Measurements from ENCODE around the gene EID2.

Gene EID2

DNA sequence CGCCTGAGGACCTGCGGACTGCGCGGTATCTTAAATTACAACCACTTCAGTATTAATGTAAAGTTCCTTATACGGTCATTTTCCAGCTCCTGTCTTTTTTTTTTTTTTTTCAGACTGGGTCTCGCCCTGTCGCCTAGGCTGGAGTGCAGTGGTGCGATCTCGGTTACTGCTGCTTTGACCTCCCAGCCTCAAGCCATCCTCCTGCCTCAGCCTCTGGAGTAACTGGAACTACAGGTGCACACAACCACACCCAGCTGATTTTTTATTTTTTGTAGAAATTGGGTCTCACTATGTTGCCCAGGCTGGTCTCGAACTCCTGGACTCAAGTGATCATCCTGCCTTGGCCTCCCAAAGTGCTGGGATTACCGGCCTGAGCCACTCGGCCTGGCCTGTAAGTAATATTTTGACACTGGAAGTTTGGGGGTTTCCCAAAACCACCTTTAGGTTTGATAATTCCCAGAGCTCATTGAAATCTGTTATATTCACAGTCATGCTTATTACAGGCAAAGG lies 6.9 kb downstream of the EID2 start:
- DNase-seq, result no peak

DNA sequence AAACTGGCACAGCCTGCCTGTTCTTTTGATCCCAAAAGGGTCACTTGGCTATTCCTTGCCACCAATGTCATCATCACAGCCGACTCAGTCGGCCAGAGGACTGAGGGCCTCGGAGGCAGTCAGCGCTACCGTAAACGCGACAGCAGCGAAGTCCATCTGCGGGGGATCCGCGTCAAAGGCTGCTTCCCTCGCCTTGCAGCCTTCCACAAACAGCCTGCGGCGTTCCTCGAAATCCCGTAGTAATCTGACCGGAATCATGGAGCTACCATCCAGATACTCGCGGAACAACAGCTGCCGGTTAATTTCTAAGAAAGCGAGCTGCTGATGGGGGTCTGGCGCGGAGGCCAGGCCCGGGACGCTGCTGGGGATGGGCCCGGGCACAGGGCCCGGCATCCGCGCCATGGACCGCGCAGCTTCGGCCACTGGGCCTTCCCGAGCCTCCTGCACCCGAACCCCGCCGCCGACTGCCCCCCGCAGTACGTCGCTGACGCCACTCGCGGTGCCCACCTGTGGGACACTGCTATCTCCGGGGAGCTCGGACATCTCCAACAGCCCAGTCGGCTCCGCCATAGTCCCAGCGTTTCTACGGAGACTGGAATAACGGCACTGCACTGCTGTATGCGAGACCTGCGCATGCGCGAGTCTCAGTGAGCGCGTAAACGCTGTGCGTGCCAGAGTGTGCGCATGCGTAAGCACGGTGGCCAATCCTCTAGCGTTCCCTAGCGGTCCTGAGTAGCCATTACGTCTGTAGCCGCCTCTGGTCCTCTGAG lies 7.5 kb downstream of the EID2 start, which contains the start of gene EID2B:
EID2B (minus strand) TSS at position 620 of the 770 bp plus-strand sequence; CDS start at position 570, 50 bp downstream.
- DNase-seq, result peak; percentile 94

GRCh38 chr19:39531834-39532232 lies 8.1 kb downstream of the EID2 start:
- DNase-seq, result no peak

DNA sequence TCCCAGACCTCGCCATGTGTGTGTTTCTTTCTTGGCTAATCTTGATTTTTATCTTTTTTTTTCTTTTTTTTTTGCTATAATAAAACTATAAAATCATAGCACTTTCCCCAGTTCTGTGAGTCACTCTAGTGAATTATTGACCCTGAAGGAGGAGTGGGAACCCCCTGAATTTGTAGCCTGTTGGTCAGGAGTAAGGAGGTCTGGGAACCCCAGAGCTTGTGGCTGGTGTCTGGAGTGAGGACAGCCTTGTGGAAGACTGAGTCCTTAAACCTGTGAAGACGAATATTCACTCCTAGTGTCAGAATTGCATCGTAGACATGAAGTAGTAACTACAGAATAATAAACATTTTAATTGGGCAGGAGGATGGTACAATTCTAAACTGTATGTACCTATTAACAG lies 14.8 kb downstream of the EID2 start:
- DNase-seq, result no peak

DNA sequence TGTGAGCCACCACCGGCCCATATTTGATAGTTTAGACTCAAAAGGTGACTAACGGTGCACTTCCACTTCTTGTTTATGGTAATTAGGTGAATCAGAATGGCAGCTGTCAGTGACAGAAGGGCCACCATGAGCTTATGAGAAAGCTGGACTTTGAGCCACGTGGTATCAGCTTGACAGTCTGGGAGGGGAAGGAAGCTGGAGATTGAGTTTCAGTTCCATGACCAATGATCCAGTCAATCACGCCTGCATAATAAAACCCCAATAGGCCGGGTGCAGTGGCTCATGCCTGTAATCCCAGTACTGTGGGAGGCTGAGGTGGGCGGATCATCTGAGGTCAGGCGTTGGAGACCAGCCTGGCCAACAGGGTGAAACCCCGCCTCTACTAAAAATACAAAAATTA lies 15.5 kb downstream of the EID2 start:
- DNase-seq, result no peak

DNA sequence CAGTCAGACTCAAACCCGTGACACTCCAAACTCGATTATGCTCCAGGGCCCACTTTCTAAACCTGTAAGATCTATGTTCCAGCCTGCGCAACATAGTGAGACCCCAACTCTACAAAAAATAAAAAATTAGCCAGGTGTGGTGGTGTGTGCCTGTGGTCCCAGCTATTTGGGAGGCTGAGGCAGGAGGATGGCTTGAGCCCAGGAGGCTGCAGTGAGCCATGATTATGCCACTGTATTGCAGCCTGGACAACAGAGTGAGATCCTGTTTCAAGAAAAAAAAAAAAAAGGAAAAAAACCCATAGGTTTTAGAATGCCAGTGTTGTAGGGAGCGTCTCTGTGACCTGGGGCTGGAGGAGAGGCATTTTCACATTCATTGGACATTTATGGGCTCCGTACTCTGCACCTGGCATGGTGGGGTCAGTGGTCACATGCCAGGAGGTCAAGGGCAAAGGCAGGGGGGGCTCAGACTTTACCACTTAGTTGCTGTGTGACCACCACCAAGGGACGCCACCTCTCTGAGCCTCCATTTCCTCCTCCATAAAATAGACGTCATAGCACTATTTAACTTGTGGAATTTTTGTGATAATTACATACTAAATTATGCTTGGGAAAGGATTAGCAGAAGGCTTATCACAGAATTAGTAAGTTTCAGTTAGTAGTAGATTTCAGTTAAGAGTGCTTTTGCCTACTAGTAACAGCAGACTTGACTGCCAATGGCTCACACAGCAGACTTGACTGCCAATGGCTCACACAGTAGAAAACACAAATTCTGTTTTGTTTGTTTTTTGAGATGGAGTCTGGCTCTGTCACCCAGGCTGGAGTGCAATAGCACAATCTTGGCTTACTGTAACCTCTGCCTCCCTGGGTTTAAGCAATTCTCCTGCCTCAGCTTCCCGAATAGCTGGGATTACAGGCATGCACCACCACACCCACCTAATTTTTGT lies 19.1 kb downstream of the EID2 start:
- DNase-seq, result no peak

GRCh38 chr19:39518975-39519374 lies 21.0 kb downstream of the EID2 start:
- DNase-seq, result no peak

DNA sequence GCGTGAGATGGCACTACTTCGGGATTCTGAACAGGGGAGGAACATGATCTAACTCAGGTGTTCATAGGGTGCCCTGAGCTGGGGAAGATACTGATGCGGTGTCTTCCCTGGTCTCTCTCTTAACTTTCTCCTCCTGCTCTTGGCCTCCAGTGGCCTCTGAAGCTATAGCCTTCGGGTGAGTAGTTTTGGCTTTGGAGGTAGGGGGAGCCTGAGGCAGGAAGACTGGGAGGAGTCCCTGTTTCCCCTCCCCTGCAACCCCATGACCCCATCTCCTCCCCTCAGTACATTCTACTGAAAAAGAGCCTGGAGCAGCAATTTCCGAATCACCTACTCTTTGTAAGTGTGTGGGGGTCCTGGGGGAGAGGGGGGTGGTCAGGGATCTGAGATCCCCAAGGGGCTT lies 21.5 kb downstream of the EID2 start:
- no peak for DNase-seq

DNA sequence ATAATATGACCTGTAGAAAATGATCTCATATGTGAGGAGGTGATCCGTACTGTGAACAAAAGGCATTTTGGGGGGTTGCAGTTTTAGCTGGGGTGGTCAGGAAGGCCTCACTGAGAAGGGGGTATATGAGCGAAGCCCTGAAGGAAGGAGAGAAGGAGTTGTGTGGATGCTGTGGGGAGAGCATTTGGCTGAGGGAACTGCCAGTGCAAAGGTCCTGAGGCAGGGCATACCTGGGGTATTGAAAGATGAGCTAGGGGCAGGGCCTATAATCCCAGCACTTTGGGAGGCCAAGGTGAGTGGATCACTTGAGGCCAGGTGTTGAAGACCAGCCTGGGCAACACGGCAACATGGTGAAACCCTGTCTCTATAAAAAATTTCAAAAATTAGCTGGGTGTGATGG lies 22.5 kb downstream of the EID2 start:
- no peak for DNase-seq

DNA sequence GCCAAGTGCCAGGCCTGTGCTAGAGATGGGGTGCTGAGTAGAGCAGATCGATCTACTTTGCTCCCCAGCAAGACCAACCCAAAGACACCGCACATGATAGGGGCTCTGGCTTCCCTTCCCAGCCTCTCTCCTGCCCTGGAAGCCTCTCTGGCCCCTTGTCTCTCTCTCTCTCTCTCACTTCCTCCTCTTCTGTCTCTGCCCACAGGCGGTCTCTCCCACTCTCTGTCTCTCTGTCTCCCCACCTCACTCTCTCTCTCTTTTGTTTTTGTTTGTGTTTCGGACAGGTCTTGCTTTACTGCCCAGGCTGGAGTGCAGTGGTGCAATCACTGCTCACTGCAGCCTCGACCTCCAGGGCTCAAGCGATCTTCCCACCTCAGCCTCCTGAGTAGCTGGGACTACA lies 23.7 kb downstream of the EID2 start:
- DNase-seq, result no peak

DNA sequence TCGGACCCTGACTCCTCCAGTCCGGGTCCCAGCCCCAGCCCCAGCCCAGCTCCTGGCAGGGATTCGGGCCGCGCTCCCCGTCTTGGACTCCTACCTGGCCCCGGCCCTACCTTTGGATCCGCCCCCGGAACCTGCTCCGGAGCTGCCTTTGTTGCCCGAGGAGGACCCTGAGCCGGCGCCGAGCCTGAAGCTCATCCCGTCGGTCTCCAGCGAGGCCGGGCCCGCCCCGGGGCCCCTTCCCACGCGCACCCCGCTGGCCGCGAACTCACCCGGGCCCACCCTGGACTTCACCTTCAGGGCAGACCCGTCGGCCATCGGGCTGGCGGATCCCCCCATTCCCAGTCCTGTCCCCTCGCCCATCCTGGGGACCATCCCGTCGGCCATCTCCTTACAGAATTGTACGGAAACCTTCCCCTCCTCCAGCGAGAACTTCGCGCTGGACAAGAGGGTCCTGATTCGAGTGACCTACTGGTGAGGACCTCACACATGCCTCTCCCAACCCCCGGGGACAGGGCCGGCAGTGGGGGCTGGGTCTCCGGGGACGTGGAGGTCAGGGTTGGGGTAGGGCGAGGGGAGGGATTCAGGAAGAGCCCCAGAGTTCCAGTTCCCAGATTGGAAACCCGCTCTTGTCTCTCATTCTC lies 24.3 kb downstream of the EID2 start:
- no peak for DNase-seq

DNA sequence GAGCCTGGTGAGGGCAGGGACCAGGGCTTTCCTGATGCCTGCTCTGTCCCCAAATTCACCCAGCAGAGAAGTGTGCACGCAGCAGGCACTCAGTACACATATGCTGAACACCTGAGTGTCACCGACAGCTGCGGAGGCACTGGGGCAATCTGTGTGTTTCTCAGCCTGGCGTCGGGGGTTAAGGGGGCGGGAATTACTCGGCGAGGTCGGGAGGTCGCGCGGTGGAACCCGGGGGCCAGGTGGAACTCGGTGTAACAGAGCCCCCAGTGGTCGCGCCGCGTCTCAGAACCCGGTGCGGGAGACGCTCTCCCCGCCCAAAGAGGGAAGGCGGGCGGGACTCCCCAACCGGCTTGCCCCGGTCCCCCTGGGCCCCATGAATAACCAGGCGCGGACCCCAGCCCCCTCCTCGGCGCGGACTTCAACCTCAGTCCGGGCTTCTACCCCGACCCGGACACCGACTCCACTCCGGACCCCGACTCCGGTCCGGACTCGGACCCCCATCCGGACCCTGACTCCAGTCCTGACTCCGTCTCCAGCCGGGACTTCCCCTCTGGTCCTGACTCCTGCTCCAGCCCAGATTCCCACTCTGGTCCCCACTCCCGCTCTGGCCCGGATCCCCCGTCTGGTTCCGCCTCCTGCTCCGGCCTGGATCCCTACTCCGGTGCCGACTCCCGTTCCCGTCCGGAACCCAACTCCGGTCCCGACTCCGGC lies 25.0 kb downstream of the EID2 start, which contains the start of gene SELENOV:
SELENOV (plus strand) TSS at position 300 of the 711 bp plus-strand sequence; CDS start at position 374, 74 bp downstream.
- peak; percentile 16 for DNase-seq

- no peak for DNase-seq
Observed at GRCh38 chr19:39512988-39513387, 27.0 kb downstream of the EID2 start.

DNA sequence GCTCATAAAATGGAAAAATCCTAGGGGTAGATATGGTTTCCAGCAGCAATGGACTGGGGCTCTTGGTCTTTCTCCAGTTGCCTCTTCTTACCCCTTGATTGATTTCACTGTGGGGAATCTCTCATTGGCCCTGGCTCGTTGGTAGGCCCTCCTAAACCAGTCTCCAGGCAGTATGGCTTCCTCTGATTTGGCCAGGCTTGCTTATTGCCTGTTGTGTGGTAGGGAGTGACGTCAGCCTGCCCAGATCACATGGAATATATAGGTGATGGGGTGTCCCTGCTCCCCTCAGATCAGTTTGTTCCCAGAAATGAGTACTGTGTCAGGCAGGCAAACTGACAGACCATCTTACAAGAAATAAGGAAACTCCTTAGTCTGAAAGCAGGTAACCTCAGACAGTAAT lies 30.7 kb downstream of the EID2 start:
- no peak for DNase-seq

DNA sequence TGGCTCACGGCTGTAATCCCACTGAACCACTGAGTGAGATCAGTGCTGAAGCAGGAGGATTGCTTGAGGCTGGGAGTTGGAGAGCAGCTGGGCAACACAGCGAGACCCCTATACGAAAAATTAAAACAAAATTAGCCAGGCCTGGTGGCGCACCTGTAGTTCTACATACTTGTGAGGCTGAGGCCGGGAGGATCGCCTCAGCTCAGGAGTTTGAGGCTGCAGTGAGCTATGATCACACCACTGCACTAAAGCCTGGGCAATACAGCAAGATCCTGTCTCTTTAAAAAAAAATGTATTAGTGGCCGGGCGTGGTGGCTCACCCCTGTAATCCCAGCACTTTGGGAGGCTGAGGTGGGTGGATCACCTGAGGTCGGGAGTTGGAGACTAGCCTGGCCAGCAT lies 31.3 kb downstream of the EID2 start:
- no peak for DNase-seq

DNA sequence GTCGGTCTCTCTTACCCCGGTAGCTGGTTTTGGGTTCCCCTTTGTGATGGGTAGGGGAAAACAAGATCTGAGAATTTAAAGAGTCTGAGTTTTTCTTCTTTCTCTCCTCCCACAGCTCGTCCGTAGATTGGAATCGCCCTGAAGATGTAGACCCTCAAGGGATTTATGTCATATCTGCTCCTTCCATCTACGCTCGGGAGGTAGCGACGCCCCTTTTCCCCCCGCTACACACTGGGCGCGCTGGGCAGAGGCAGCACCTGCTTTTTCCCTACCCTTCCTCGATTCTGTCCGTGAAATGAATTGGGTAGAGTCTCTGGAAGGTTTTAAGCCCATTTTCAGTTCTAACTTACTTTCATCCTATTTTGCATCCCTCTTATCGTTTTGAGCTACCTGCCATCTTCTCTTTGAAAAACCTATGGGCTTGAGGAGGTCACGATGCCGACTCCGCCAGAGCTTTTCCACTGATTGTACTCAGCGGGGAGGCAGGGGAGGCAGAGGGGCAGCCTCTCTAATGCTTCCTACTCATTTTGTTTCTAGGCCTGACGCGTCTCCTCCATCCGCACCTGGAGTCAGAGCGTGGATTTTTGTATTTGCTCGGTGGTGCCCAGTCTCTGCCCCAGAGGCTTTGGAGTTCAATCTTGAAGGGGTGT lies 32.1 kb downstream of the EID2 start:
- DNase-seq, result no peak

DNA sequence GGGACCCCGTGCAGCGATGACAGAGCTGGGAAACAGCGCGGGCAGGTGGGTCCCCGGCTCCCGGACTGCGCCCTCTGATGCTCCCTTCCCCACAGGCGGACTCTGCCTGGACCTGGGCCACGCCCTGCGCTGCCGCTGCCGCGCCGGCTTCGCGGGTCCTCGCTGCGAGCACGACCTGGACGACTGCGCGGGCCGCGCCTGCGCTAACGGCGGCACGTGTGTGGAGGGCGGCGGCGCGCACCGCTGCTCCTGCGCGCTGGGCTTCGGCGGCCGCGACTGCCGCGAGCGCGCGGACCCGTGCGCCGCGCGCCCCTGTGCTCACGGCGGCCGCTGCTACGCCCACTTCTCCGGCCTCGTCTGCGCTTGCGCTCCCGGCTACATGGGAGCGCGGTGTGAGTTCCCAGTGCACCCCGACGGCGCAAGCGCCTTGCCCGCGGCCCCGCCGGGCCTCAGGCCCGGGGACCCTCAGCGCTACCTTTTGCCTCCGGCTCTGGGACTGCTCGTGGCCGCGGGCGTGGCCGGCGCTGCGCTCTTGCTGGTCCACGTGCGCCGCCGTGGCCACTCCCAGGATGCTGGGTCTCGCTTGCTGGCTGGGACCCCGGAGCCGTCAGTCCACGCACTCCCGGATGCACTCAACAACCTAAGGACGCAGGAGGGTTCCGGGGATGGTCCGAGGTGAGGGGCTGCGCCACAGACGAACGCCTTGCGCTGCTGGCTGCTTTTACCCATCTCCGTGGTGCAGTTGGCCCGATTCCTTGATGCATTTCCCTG lies 32.8 kb downstream of the EID2 start:
- DNase-seq, result peak; percentile 56

DNA sequence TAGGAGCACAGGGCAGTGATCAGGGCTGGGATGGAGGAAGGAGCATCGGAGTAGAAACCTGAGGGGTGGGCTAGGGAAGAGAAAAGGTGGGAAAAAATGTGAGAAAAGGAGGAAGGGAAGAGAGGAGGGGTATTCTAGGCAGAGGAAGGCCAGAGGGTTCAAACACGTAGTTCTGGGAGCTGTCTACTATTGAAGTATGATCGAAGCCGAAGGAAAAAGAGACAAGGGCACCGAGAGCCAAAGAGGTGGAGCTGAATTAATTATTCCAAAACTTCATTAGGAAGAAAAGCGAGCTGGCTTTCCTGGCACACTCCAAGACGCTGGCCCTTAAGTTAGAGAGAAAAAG lies 33.4 kb downstream of the EID2 start:
- no peak for DNase-seq

GRCh38 chr19:39502640-39503417 lies 37.1 kb downstream of the EID2 start:
- DNase-seq, result peak; percentile 77

DNA sequence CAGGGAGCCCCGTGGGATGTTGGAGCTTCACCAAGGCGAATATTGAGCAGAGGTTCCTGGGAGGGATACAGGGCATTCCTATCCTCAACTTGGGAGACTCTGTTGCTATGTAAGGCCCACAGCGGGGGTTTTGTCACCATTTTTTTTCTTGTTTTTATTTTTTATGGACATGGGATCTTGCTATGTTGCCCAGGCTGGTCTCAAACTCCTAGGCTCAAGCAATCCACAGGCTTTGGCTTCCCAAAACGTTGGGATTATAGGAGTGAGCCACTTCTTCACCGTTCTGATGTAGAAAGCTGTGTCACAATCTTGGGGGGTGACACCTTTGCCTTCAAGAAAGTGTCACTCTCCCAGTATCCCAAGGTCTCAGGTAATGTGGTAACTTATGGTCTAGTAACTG lies 38.6 kb downstream of the EID2 start:
- no peak for DNase-seq

All from CD4-positive, alpha-beta T cell treated with Interferon gamma for 1 hour (primary cell).